ELR (cell line): ENCODE measurements around the gene STAMBPL1.
"Not testable (repeated sequence)": the region's sequence is repeated elsewhere in the genome, so short reads cannot be mapped to it uniquely, and the experiment has no call there.

Experiments used
- DNase-seq: peaks from one replicate; pipeline ENCODE4 v3.0.0-alpha.2; 2015; ENCODE audit warnings: low read depth

Gene STAMBPL1

DNA sequence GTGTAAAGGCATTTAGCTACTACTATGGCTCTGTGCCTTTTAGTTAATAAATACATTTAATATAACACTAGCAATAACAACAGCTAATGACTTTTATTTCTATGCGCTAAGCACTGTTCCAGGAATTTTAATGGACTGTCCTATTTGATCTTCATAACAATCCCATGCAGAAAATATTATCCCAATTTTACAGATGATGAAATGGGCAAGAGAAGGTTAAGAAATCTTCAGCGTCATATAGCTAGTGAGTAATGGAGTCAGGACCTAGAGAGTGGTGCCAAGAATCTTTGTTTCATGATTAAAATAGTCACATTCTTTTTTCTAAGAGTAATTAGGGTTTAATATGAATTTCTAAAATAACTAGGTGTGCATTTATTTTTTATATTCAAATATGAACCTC, 40.2 kb downstream of the STAMBPL1 start:
- no peak for DNase-seq

DNA sequence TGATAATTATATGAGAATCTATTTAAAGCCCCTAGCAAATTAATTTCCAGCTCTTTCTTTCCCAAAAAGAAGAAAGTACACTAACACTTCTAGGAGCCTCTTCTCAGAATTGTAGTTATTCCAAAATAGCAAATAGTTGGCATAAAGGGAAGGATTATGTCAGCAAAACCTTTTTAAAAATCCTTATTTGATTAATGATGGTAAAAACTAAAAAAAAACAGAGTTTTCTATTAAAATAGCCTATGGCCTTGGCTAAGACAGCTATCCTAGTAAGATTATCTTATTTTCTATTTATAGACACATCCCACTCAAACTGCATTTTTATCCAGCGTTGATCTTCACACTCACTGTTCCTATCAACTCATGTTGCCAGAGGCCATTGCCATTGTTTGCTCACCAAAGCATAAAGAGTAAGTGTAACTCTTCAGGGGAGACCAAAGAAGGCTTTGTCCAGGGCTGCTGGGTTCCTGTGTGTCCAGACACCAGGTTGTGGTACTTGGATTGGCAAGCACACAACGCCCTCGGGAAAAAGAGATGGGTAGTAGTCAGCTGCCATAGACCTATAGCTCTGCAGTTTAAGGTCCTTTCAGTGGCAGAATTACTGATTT, 41.0 kb downstream of the STAMBPL1 start:
- DNase-seq = no peak

DNA sequence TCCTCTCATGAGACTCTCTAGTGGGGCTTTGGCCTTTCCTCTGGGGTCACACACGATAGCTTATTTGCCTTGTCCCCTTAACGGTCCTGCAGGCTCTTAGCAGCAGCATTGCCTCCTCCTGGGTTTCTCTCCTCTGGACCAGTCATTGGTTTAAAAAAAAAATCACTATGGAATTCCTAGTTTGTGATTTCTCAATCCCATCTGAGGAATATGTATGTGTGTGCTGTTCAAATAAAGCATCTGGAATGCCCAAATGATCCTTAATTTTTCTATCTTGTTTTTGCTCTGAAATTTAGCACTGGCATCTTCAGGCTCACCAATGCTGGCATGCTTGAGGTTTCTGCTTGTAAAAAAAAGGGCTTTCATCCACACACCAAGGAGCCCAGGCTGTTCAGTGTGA, 42.0 kb downstream of the STAMBPL1 start:
- DNase-seq = no peak

DNA sequence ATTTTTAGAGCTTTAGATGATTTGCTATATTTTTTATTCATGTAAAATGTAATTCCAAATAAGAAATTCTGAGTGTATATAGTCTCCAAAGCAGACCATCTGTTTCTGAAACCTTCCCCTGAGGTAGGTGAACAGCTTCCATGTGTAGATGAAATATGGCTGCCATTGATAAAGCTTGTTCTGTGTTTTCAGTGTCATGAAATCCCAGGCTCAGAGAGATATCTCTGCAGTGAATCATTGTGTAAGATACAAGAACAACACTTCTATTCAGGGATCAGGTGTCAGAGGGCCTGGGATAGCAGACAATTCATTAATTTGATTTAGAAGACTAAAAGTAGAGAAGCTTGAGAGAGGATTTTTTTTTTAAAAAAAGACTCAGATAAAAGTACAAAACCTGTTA, 43.5 kb downstream of the STAMBPL1 start:
- DNase-seq = no peak

DNA sequence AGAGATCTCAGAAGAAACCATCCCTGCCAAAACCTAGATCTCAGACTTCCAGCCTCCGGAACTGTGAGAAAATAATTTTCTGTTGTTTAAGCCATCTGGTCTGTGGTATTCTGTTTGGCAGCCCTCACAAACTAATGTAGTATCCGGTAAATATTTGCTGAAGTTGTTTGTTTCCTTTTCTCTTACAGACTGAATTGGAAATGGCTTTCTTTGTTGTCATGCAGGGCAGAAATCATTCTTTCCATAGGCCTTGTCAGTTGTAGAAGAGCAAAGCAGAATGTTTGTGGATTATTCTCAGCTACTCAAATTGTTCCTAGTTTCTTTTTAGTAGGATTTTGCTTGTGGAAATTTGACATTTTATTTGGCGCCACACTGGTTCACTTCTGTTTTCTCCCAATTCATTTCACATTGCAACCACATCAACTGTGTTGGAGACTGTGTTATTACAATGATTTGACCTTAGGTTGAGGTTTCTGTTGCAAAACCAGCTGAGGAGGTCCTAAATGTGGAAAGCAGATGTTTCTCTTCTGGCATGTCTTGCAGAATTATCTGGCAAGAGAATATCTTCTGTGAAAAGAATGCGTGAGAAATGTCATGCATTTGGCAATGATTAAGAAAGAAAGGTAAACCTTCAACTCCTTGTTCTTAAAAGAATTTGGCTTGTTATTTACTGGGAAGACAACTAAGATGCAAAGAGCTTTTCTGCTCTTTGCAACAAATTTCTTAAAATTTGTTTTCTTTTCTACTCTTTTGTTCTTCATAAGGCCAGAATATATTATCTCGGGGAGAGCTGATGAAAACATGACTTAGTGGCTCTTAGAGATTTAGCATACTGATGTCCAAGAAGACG, 46.7 kb downstream of the STAMBPL1 start:
- no peak for DNase-seq

DNA sequence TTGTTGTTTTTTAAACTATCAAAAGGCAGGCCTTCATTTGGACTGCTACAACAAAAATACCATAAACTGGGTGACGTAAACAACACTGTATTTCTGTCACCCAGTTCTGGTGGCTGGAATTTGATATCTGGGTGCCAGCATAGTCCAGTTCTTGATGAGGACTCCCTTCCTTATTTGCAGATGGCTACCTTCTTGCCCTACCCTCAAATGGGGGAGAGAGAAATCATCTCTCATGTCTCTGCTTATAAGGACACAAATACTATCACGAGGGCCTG, 47.3 kb downstream of the STAMBPL1 start:
- no peak for DNase-seq

DNA sequence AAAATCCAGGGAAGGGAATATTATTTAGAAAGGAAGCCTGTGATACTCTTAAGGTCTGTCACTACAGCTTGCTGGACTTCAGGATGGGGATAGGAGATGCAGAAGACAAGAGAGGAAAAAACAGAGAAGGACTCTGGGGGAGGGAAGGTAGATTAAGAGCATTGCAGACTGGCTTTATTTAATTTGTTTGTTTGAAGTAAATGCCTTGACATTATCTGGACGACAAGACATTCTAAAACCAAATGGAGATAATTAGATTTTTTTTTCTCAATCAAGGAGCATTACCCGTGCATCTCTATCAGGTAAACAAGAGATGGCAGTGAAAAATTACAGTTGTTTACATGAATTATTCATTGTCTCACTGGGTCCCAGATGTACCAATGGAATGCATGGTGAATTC, 48.2 kb downstream of the STAMBPL1 start:
- DNase-seq = no peak

DNA sequence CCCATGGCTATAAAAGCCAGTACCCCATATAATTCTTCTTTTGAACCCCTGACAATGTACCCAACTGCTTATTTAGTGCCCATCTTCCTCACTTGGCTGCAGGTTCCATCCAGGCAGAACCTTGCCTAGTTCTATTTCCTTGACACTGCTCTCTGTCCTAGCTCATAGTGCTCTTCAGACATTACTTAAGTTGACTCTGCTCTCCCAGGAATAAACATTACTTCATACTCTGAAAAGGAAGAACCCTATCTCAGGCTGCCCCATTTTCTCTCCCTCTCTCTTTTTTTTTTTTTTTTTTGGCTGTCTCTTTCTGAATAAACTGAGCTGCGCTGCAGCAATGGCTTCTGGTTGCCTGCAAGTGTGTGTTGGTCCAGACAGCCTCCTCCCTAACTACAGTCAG, 51.5 kb downstream of the STAMBPL1 start:
- no peak for DNase-seq

DNA sequence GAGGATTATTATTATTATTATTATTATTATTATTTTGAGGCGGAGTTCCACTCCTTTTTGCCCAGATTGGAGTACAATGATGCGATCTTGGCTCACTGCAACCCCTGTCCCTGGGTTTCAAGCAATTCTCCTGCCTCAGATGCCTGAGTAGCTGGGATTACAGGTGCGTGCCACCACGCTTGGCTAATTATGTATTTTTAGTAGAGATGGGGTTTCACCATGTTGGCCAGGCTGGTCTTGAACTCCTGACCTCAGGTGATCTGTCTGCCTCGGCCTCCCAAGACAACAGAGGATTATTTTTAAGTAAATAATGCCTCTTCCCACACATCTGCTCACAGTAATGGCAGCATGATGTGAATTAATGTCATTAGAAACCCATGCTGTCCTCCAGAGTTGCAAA, 52.0 kb downstream of the STAMBPL1 start:
- DNase-seq = not testable (repeated sequence)

DNA sequence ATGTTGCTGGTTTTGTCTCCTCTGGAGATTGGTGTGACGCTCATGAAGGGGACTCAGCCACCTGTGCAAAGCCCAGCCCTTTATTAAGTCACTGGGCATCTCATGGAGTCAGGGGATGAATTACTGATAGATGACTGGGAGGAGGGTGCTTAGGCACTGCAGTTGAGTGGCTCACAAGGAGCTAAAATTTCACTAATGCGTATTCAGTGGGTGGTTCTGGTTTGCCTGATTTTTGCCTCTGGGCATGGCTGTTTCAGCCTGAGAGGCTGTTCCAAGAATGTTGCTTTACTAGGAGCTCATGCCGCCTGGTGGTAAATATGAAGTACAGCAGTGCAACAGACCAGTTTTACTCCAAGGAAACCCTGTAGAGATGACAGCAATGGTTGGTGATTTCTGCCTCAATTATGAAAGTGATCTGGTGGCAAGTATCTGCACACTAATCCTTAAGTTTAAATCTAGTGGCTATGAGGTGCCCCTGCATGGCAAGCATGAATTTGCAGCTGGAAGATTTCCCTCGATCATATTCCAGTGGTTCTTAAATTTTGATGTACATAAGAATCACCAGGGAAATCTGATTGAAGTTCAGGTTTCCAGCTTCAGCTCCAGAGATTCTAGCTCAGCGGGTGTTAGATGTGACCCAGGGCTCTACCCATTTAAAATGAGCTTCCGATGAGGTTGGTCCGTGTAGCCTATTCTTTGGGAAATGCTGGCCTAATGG, 52.7 kb downstream of the STAMBPL1 start:
- peak; percentile 92 for DNase-seq

DNA sequence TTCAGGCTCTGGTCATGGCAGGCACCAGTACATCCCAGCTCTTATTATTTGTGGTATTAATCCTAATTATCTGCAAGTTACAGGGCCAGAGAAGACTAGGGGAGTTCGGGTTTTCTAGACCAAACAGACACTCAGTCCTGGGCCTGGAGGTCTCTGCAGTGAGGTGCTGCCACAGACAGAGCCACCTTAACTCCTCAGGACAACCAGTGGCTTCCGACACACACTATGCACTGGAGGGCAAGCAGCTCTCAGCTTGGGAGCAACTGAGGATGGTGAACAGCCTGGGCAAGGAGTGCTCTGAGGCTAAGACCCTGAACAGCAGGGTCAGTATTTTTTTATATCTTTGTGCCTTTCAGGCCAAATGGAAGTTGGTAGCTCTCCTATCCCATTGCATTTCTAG, 53.5 kb downstream of the STAMBPL1 start:
- no peak for DNase-seq

DNA sequence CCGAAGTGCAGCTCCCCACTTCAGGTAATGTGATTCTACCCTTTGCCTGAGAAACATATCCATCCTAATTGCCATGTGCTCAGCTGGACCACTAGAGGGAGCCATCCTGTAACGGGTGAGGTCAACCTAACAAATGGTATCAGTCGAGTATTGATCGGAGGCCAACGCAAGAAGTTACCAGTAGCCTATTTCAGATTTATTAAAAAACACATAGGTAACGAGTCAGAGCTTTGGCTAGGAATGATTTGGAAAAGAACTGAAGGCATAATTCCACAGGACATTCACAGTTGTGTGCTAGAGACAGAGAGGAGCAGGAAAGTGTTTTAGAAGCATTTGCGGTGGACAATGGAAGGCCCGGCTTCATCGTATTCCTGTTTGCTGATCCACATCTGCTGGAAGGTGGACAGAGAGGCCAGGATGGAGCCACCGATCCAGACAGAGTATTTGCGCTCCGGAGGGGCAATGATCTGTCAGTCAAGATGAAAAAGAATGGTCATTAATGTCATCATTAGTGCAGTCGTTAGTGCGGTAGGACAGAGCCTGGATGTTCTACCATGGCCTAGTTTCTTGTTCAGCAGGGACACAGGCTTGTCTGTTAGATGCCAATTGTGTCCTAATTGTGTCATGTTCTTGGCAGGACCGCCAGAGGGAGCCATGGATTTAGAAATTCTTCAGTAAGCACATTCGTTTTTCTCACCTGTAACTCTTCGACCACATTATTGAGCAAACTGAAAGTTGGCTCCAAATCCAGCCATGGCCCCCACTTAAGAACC, 55.0 kb downstream of the STAMBPL1 start:
- DNase-seq = peak; percentile 84

DNA sequence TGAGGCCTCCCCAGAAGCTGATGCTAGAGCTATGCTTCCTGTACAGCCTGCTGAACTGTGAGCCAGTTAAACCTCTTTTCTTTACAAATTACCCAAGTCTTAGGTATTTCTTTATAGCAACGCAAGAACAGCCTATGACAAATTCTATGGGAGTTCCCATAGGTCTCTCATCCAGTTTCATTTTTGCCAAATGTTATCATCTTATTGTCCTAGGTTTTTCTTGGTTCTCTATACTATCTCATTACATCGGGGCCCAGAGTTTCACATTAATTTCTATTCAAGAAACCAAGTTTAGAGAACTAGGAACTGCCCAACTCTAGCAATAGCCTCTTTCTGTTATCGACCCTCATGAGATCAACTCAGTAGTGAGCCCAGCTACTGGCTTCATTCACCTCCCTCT, 56.6 kb downstream of the STAMBPL1 start:
- DNase-seq = no peak

DNA sequence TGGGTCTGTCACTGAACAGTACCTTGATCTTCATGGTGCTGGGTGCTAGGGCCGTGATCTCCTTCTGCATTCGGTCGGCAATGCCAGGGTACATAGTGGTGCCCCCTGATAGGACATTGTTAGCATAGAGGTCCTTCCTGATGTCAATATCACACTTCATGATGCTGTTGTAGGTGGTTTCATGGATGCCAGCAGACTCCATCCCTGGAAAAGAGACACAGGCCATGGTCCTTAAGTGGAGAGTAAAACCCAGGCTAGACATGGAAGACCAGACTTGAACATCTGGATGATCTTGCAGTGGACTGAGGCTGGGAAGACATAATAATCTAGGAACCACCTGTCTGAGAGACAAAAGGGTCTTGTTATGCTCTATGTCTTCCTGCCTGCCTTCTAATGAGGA, 58.0 kb downstream of the STAMBPL1 start:
- DNase-seq = no peak

DNA sequence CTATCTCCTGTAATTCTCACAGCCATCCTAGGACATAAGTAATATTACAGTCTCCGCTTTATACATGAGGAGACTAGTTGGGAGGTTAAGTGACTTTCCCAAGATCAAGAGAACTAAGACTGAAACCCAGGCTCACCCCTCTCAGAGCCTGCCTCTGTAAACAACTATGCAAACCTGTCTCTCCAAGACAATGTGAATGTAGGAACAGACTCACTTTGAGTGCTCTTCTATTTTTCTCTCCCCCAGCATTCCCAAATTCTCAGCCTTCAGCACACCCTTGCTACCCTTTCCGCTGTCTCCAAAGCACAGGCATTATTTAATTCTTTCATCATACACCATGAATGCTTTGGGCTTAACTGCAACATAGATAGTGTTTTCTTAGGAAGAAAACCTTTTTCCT, 58.9 kb downstream of the STAMBPL1 start:
- no peak for DNase-seq

DNA sequence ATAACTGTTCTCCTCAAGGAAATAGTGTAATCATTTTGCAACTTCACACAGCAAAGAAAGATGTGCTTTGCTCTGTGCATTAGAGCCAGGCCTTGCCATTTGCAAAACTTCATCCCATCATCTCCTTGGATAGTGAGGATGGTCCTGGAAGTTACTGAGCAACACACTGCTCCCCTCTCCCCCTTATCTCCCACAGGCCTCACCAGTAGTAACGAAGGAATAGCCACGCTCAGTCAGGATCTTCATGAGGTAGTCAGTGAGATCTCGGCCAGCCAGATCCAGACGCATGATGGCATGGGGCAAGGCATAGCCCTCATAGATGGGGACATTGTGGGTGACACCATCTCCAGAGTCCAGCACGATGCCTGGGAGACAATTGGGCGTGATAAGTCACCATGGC, 61.0 kb downstream of the STAMBPL1 start:
- no peak for DNase-seq

DNA sequence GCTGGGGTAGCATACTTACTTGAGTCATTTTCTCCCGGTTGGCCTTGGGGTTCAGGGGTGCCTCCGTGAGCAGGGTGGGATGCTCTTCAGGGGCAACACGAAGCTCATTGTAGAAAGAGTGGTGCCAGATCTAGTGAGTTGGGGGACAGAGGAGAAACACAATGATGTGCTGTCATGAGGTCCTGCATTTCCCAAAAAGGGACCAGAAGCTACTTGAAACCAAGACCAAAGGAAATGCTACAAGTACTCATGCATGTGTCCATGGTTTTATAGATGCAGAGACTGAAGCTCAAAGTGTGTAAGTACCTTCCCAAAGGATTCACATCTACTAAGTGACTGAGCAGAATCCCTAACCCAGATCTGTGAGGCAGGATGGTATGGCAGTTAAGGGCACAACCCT, 63.7 kb downstream of the STAMBPL1 start:
- DNase-seq = no peak

DNA sequence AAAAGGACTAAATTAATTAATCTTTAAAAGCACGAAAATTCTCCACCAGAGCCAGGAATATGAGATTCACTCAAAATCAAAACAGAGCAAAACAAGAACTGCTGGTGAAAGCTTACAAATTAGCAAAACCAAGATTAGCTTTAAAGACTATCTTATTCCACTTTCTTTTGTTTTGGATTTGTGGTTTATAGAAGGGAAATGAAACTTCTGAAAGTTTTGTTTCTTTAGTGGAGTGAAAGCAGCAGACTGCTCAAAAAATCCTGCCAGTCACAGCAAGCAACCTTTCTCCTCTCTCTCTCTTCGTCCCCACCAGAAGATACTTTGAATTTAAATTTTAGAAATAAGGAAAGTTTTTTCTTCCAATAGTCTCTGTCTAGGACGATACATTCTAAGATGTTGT, 64.8 kb downstream of the STAMBPL1 start:
- no peak for DNase-seq

DNA sequence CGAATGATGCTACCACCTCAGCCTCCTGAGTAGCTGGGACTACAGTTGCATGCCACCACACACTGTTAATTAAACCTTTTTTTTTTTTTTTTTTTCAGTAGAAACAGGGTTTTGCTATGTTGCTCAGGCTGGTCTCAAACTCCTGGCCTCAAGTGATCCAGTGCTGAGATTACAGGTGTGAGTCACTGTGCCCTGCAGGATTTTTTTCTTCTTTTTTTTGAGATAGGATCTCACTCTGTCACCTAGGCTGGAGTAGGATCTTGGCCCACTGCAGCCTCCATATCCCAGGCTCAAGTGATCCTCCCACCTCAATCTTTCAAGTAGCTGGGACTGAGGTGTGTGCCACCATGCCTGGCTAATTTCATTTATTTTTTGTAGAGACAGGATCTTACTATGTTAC, 66.2 kb downstream of the STAMBPL1 start:
- no peak for DNase-seq

DNA sequence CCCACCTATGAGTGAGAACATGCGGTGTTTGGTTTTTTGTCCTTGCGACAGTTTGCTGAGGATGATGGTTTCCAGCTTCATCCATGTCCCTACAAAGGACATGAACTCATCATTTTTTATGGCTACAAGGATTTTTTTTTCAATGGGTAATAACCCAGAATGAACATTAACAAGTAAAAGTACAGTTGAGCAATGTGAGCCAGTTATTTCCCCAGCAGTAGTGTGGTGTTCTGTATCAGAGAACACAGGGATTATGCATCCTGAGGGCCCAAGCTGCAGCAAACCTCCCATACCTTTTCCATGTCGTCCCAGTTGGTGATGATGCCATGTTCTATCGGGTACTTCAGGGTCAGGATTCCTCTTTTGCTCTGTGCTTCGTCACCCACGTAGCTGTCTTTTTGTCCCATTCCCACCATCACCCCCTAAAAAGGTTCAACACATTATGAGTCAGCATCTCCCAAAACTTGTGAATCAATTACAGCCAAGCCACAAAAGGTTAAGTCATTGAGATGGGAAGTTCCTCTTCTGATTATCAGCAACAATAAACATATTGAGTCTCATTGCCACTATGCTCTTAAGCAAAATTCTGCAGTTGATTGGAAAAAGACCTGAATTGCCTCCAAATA, 67.0 kb downstream of the STAMBPL1 start:
- DNase-seq = no peak

DNA sequence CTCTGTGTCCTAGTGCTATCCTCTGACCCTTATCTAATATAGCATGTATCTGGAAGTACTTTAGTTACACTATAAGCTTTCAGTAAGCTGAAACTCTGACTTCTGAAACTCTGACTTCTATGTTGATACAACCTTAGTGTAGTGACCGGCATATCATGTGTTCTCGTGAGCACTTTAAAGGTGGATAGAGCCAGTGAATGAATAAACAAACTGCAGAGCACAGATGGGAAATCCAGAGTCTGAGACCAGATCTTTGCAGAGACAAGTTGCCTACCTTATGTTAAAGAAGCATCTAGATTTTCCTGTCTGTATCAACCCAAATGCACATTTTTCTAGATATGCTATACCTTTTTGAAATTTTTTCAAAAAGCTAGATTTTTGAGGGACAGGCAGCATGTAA, 69.0 kb downstream of the STAMBPL1 start:
- no peak for DNase-seq
